ENCODE measurements around the gene GNPTAB.

GNPTAB gene

DNA sequence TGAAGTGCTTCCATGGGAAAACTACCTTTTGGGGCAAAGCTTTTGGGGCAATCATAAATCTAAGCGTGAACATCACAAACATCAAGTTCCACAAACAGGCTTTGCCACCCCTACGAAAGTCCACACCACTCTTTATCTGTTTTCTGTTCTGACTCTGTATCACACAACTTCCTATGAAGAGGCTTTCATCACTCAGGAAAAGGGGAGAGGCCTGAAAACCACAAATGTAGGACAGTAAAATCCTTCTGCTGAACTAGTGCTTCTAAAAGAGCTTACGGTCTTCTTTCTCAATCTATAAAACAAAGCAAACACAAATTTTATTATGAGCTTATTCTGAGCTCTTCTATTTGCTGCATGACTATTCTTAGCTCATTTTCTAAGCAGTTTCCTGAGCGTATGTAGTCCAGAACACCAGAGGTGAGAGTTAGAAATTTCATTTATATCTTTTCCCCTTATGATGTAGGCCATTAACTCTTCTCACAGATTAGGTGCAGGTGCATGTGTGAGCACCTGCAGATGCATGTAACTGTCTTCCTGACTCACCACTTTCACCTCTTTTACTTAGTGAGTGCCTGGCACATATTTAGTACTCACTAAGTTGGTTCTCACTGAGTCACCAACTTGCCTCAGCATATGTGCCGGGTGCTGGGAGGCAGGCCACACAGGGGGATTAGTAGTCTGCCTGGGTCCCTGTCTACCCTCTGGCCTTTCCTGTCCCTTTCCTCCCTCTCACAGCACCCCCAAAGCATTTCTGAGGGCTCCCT lies 58.6 kb downstream of the GNPTAB start:
- DNase-seq (ENCODE audit: low read depth): no peak

- no peak for DNase-seq (ENCODE audit: low read depth)
Observed at GRCh38 chr12:101769865-101770264, 60.9 kb downstream of the GNPTAB start.

DNA sequence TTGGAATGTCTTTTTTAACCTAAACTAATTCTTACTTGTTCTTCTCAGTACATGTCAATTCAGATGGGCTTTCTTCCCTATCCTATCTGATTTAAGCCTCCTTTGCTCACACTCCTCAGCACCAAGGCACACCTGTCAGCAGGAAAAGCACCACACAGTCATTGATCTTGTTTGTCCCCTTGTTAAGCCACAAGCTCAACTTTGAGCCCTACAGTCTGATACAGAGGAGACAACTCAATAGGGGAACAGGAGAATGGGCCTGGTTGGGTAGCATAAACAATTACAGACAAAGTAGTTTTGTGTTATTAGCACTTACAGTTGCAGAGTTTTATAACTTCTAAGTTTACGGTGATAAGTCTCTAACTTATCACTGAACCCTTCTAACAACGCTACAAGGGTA lies 62.0 kb downstream of the GNPTAB start:
- no peak for DNase-seq (ENCODE audit: low read depth)

DNA sequence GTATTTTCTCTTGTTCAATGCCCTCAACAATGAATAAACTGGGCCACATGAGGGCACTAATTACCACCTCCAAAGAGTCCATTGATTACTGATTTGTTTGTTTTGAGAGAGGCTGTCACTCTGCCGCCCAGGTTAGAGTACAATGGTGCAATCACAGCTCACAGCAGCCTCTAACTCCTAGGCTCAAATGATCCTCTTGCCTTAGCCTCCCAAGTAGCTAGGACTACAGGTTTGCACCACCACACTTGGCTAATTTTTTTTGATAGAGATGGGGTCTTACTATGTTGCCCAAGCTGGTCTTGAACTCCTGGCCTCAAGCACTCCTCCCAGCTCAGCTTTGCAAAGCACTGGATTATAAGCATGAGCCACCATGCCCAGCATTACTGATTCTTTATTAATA lies 63.2 kb downstream of the GNPTAB start:
- no peak for DNase-seq (ENCODE audit: low read depth)

- no peak for DNase-seq (ENCODE audit: low read depth)
Observed at GRCh38 chr12:101764051-101764792, 66.5 kb downstream of the GNPTAB start.

DNA sequence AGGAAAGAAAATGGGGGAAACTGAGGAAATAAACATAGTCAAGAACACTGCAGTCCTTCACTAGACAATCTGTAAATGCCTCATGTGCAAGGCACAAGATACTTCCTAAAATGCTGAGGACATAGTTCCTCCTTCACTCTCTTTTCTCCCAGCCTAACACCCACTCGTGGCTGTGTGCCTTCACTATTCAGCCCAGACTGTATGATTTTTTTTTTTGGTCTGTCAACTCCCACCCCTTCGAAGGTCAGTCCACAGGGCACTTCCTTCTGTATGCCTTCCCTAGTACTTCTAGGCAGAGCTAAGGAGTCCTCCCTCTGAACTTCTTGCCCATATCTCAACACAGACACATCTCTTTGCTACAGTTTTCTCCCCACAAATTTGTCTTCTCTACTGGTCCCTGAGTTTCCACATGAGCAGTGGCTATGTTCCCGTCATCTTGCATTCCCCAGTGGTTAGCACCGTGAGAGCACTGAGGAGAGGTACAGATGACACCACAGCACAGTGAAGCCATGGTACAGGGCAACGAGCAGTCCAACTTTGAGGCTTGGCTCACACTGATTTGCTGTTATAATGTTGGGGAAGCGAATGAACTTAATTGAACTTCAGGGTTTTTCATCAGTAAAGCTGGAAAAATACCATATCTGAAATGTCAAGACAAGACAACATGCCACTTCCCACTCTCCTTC lies 67.4 kb downstream of the GNPTAB start:
- DNase-seq (ENCODE audit: low read depth): no peak

GRCh38 chr12:101761781-101762180 lies 69.0 kb downstream of the GNPTAB start:
- no peak for DNase-seq (ENCODE audit: low read depth)

DNA sequence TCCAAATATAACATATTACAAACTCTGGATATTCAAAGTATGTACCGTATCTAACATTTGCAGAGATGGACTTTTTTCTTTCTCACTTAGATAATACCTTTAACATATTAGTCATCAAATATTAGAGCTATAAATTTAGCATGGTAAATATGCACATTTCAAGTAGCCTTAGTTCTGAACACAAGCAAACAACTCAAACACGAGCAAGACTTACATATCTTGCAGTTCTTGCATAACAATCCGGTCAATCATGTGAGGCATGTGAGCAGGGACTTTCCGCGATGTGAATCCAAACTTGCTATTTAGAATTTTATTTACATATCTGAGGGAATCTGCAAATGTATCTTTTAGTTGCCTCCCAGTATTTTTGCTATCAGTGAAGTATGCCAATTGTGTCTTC lies 69.4 kb downstream of the GNPTAB start:
- DNase-seq (ENCODE audit: low read depth): no peak

- peak; percentile 7 for DNase-seq (ENCODE audit: low read depth)
Observed at GRCh38 chr12:101759396-101760047, 71.2 kb downstream of the GNPTAB start.

DNA sequence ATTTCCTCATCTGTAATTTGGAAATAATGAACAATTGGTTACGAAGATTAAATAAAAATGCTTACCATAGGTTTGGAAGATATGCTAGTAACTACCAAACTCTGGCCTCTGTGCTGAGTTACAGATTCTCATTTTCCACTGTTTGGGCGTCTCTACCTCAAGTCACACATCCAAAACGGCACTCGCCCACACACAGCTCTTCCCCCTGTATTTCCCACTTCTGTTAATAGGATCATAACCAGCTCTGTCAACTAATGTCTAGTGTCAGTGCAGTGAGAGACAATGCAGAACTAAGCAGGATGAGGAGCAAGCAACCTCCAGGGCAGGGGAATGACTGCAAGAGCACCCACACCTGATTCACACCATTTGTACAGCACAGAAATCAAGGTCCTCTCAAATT lies 80.6 kb downstream of the GNPTAB start:
- DNase-seq (ENCODE audit: low read depth): no peak

DNA sequence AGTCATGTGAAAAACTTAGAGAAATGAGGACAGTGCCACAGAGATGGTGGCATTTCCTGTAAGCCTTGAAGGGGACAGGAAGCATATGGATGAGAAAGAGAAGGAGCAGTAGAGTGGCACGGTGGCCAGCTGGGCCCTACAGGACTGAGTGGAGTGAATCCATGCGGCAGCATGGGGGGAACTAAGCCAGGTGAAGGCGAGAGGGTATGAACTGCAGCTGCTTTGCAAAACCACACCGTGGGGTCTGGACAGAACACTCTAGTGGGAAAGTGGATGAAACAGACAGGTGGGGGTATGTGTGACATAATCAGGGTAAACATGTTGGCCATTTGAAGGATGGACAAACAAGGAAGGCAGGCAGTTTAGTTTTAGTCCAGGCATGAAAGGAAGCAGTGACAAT lies 81.1 kb downstream of the GNPTAB start:
- DNase-seq (ENCODE audit: low read depth): no peak

- DNase-seq (ENCODE audit: low read depth): no peak
Observed at GRCh38 chr12:101748907-101749306, 81.9 kb downstream of the GNPTAB start.

GRCh38 chr12:101747697-101748096 lies 83.1 kb downstream of the GNPTAB start:
- no peak for DNase-seq (ENCODE audit: low read depth)

- no peak for DNase-seq (ENCODE audit: low read depth)
Observed at GRCh38 chr12:101746661-101747060, 84.1 kb downstream of the GNPTAB start.

- DNase-seq (ENCODE audit: low read depth): no peak
Observed at GRCh38 chr12:101746196-101746595, 84.6 kb downstream of the GNPTAB start.

- no peak for DNase-seq (ENCODE audit: low read depth)
Observed at GRCh38 chr12:101745481-101745880, 85.3 kb downstream of the GNPTAB start.

- no peak for DNase-seq (ENCODE audit: low read depth)
Observed at GRCh38 chr12:101743724-101744472, 86.9 kb downstream of the GNPTAB start.

- DNase-seq (ENCODE audit: low read depth): no peak
Observed at GRCh38 chr12:101743242-101743641, 87.5 kb downstream of the GNPTAB start.

DNA sequence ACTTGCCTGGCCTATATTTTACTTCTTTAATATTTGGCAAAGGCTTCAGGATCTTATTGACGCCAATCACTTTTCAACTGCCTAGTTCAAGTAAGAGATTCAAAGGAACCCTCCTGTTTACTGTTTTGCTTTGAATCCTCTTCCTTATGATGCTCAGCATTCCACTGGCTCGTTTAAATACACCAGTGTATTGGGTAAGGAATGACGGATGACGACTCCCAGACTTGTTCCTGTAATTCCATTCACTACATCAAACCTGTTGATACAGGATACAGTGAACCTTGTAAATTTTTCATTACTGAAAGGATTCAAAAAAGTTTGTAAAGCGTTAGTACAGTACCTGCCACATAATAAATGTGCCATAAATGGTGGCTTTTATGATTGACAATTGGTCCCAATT lies 89.8 kb downstream of the GNPTAB start:
- DNase-seq (ENCODE audit: low read depth): no peak

DNA sequence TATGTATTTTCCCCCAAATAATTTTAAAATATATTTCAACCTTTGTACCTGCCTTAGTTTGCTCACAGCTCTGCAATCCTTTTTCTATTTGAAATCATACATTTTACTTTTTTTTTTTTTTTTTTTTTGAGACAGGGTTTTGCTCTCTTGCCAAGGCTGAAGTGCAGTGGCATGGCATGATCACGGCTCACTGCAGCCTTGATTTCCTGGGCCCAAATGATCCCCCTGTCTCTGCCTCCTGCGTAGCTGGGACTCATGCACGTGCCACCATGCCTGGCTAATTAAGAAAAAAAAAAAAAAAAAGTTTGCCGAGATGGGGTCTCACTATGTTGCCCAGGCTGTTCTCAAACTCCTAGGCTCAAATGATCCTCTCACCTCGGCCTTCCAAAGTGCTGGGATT lies 90.2 kb downstream of the GNPTAB start:
- DNase-seq (ENCODE audit: low read depth): no peak

DNA sequence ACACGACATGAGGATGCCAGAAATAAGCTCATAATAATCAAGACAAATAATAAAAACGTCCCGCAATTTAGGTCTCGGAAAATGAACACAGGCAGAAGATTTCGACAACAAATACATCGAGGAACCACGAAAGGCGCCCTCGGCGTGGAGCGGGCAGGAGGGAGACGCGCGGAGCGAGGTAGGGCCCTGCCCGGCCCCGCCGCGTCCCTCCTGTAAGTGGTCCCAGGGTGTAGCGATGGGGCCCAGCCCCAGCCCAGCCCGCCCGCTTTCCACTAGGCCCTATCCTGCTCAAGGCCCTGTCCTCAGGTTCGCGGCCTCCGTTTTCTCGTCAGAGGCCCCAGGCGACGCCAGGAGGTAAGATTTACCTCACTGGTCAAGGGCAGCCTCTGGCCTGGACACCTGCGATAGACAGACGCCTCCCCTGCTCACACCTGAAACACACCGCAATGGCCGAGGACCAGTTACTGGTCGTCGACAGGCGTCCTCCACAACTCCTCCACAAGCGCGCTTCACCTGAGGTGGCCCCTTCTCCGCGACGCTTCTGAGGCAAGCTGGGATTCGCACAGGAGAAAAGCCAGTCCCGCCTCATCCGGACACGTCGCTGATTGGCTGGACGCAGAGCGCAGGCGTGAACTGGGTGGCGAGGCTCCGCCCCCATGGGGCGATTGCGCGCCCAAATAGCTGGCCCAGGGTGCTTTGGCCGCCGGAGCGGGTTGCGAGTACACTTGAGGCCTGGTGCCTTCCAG lies 91.7 kb downstream of the GNPTAB start, which contains the start of gene SYCP3:
Gene SYCP3, minus strand, starts transcription at position 543 of the 746 bp plus-strand sequence. CDS start 1,527 bp downstream, outside the sequence.
- DNase-seq (ENCODE audit: low read depth): no peak

All from CMK (cell line).